ENCODE data around the gene IQCM.

DNA sequence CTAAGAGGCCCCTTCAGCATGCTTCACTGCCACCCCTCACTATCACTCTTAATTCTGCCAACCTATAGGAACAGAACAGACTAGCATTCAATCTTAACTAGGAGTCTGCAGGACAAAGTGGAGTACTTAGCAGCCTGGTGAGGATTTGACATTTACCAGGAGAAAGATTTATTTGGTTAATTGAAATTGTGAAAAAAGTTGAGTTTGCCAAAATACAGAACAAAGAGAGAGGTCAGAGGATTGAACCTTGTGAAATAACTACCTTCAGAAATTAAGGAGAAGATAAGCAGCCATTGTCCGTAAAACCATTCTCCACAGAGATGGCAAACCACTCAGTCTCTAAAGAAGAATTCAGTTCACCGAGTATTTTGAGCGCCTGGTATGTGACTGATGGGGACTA, 41.8 kb upstream of the IQCM start:
- no peak for TF ChIP-seq CTCF (conservative IDR thresholded peaks at IDR 0.05; ENCODE audit: low read length)
- no peak for TF ChIP-seq EZH2phosphoT487 (IDR thresholded peaks at IDR 0.05; ENCODE audit: borderline replicate concordance)

All from Loucy (cell line).